SU-DHL-6 (cell line): ENCODE results near the gene SAA2.

Experiments
- CTCF ChIP-seq: fragments of 200-600 bp; sonication (generic); IDR thresholded peaks from one replicate; pipeline ENCODE4 v1.5.1; 2017; ENCODE audit warnings: antibody characterized with exemption, mild to moderate bottlenecking, low read length, moderate library complexity; ENCODE audit not compliant: insufficient read depth, poor library complexity, severe bottlenecking
- EZH2phosphoT487 ChIP-seq: fragments of 200-600 bp; sonication (generic), shearing (Covaris generic); conservative IDR thresholded peaks from 2 replicates; pipeline ENCODE4 v1.6.1; 2018; ENCODE audit warnings: mild to moderate bottlenecking, antibody characterized with exemption, low read length, moderate library complexity, mixed read lengths

GRCh38 chr11:18253778-18254338 is 5.4 kb upstream of the SAA2 start:
- TF ChIP-seq CTCF (no peak), EZH2phosphoT487 (no peak)
